HL-60/S4 (cell line): Measurements from ENCODE around the gene BSN.

Experiments used
- in situ Hi-C: fragments of 300-500 bp; cut with MboI; formaldehyde crosslinking; loops from 2 replicates; pipeline ENCODE4 v1.14.3; 2022; ENCODE audit warnings: low sequenced_read_pairs

BSN gene

GRCh38 chr3:49652903-49653415, 98.7 kb downstream of the BSN start:
- in situ Hi-C loops = loop anchor here (25.0 kb wide), 1 partner anchor 116 kb away; no protein-coding TSS in a partner anchor

GRCh38 chr3:49653621-49654020, 99.3 kb downstream of the BSN start:
- in situ Hi-C loops = loop anchor here (25.0 kb wide), 1 partner anchor 116 kb away; no protein-coding TSS in a partner anchor

- in situ Hi-C loops = loop anchor here (25.0 kb wide), 1 partner anchor 117 kb away; no protein-coding TSS in a partner anchor
Measured at GRCh38 chr3:49654176-49654825, 100.0 kb downstream of the BSN start.

- in situ Hi-C loops = loop anchor here (25.0 kb wide), 1 partner anchor 118 kb away; no protein-coding TSS in a partner anchor
Measured at GRCh38 chr3:49654955-49655556, 100.8 kb downstream of the BSN start.

GRCh38 chr3:49655731-49656285, 101.5 kb downstream of the BSN start:
- in situ Hi-C loops = loop anchor here (25.0 kb wide), 1 partner anchor 119 kb away; no protein-coding TSS in a partner anchor

- in situ Hi-C loops = loop anchor here (25.0 kb wide), 1 partner anchor 119 kb away; no protein-coding TSS in a partner anchor
Measured at GRCh38 chr3:49656541-49657112, 102.3 kb downstream of the BSN start.

GRCh38 chr3:49657208-49657915, 103.1 kb downstream of the BSN start:
- in situ Hi-C loops = loop anchor here (25.0 kb wide), 1 partner anchor 120 kb away; no protein-coding TSS in a partner anchor

- in situ Hi-C loops = loop anchor here (25.0 kb wide), 1 partner anchor 121 kb away; no protein-coding TSS in a partner anchor
Measured at GRCh38 chr3:49658711-49659110, 104.4 kb downstream of the BSN start.

GRCh38 chr3:49659756-49660155, 105.5 kb downstream of the BSN start:
- in situ Hi-C loops = loop anchor here (25.0 kb wide), 1 partner anchor 122 kb away; no protein-coding TSS in a partner anchor

GRCh38 chr3:49661281-49661680, 107.0 kb downstream of the BSN start:
- in situ Hi-C loops = loop anchor here (25.0 kb wide), 1 partner anchor 124 kb away; no protein-coding TSS in a partner anchor

GRCh38 chr3:49662021-49662420, 107.7 kb downstream of the BSN start:
- in situ Hi-C loops = loop anchor here (25.0 kb wide), 1 partner anchor 125 kb away; no protein-coding TSS in a partner anchor

- in situ Hi-C loops = loop anchor here (25.0 kb wide), 1 partner anchor 126 kb away; no protein-coding TSS in a partner anchor
Measured at GRCh38 chr3:49662720-49663413, 108.6 kb downstream of the BSN start.

GRCh38 chr3:49663831-49664230, 109.6 kb downstream of the BSN start:
- in situ Hi-C loops = loop anchor here (25.0 kb wide), 1 partner anchor 127 kb away; no protein-coding TSS in a partner anchor

- in situ Hi-C loops = loop anchor here (25.0 kb wide), 1 partner anchor 127 kb away; no protein-coding TSS in a partner anchor
Measured at GRCh38 chr3:49664300-49664699, 110.0 kb downstream of the BSN start.

GRCh38 chr3:49665822-49666519, 111.7 kb downstream of the BSN start:
- in situ Hi-C loops = loop anchor here (25.0 kb wide), 1 partner anchor 129 kb away; no protein-coding TSS in a partner anchor

GRCh38 chr3:49666592-49666991, 112.3 kb downstream of the BSN start:
- in situ Hi-C loops = loop anchor here (25.0 kb wide), 1 partner anchor 129 kb away; no protein-coding TSS in a partner anchor

- in situ Hi-C loops = loop anchor here (25.0 kb wide), 1 partner anchor 131 kb away; no protein-coding TSS in a partner anchor
Measured at GRCh38 chr3:49667701-49668413, 113.6 kb downstream of the BSN start.

- in situ Hi-C loops = loop anchor here (25.0 kb wide), 1 partner anchor 131 kb away; no protein-coding TSS in a partner anchor
Measured at GRCh38 chr3:49668414-49668797, 114.1 kb downstream of the BSN start.
